K562 (cell line): ENCODE measurements around the gene TDRD12. TPM values are rescaled to one million over a fixed set of nuclear protein-coding genes. Genes with fewer than 3 reads are reported as not detected.

ENCODE experiments used
- ATAC-seq: fragments of 200-7000 bp; cut with Tn5 transposase; 3 replicates; pipeline ENCODE4 v1.9.1; 2020; ENCODE audit warnings: moderate library complexity
- BruUV-seq: library from RNA; stranded (reverse); fragments of 400-500 nt; replicated peaks from 2 replicates; lab custom pipeline; 2021; lab: Mats Ljungman, UMichigan
- CTCF ChIA-PET: fragments of 300-600 bp; formaldehyde crosslinking; extraction: SDS; loops from one replicate; lab custom pipeline; 2021; ENCODE audit warnings: low intra/inter-chr PET ratio; lab: Yijun Ruan, JAX
- POLR2A ChIA-PET: fragments of 300-600, 350-650 bp; sonication (Branson Sonifier 250); formaldehyde crosslinking; extraction: SDS; loops from one replicate; lab custom pipeline; 2021; ENCODE audit warnings: antibody characterized with exemption, inconsistent platforms; lab: Yijun Ruan, JAX
- DNase-seq, 4 experiments: peaks; one replicate each; pipeline versions ENCODE4 v3.0.0 to v3.0.0-alpha.2; 2011 to 2018; ENCODE audit warnings: low spot score in 3 of 4, mixed read lengths in 3 of 4; ENCODE audit errors: extremely low read depth in 1 of 4
- FAIRE-seq: peaks from 2 replicates; lab custom pipeline; 2011; peaks lifted over from hg19 to GRCh38; lab: Jason Lieb, UNC
- H2AFZ ChIP-seq: 2 replicates; pipeline ENCODE4 v1.6.0; 2011; ENCODE audit warnings: low read depth, low read length, control low read depth, inconsistent platforms
- H3K27ac ChIP-seq: fragments of 200-600 bp; 3 replicates; pipeline ENCODE4 v1.8.0; 2011; ENCODE audit warnings: low read depth, mild to moderate bottlenecking, control low read depth, inconsistent platforms, low read length, moderate library complexity, mixed read lengths; ENCODE audit errors: extremely low read depth
- H3K27me3 ChIP-seq, 2 experiments: fragments of 300-600 bp in 1 of 2; 2 replicates in 1 of 2; 3 replicates in 1 of 2; pipeline versions ENCODE4 v1.6.0 to v1.8.0; 2011; ENCODE audit warnings: inconsistent platforms in 2 of 2, low read length in 2 of 2, mild to moderate bottlenecking in 1 of 2, mixed read lengths in 1 of 2, moderate library complexity in 1 of 2; ENCODE audit not compliant: control insufficient read depth in 2 of 2, insufficient read depth in 2 of 2
- H3K36me3 ChIP-seq: fragments of 300-600 bp; 3 replicates; pipeline ENCODE4 v1.8.0; 2011; ENCODE audit warnings: mild to moderate bottlenecking, low read length, inconsistent platforms; ENCODE audit not compliant: control insufficient read depth, insufficient read depth
- H3K4me1 ChIP-seq, 2 experiments: fragments of 200-600 bp in 1 of 2; replicated peaks in 1 of 2; 2 replicates in 1 of 2; 3 replicates in 1 of 2; pipeline versions ENCODE4 v1.5.1 to v1.8.0; 2011; ENCODE audit warnings: inconsistent platforms in 2 of 2, low read length in 2 of 2, mild to moderate bottlenecking in 1 of 2, mixed read lengths in 1 of 2, moderate library complexity in 1 of 2; ENCODE audit not compliant: control insufficient read depth in 2 of 2, insufficient read depth in 2 of 2
- H3K4me2 ChIP-seq: 2 replicates; pipeline ENCODE4 v1.6.1; 2011; ENCODE audit warnings: low read length, control low read depth, inconsistent platforms, mixed read lengths; ENCODE audit not compliant: insufficient read depth
- H3K4me3 ChIP-seq: fragments of 200-600 bp; sonication (generic), shearing (Covaris generic); 2 replicates; pipeline ENCODE4 v1.5.1; 2016; ENCODE audit warnings: control low read depth, inconsistent platforms
- H3K79me2 ChIP-seq: fragments of 200-600 bp; 3 replicates; pipeline ENCODE4 v1.8.0; 2011; ENCODE audit warnings: low read length, inconsistent platforms; ENCODE audit not compliant: control insufficient read depth, insufficient read depth
- H3K9ac ChIP-seq, 2 experiments: 2 replicates each; pipeline versions ENCODE4 v1.6.0 to v1.6.1; 2011; ENCODE audit warnings: low read depth in 2 of 2, low read length in 2 of 2, control low read depth in 1 of 2, inconsistent platforms in 1 of 2, mild to moderate bottlenecking in 1 of 2, mixed read lengths in 1 of 2; ENCODE audit not compliant: insufficient read depth in 1 of 2
- H3K9me1 ChIP-seq: one replicate; pipeline ENCODE4 v1.6.0; 2011; ENCODE audit warnings: inconsistent platforms, mild to moderate bottlenecking, low read length, moderate library complexity; ENCODE audit not compliant: control insufficient read depth, insufficient read depth
- H3K9me3 ChIP-seq: replicated peaks from 2 replicates; pipeline ENCODE4 v1.5.1; 2011; ENCODE audit warnings: low read depth, low read length, inconsistent platforms; ENCODE audit not compliant: control insufficient read depth, insufficient read depth
- H4K20me1 ChIP-seq: replicated peaks from 2 replicates; pipeline ENCODE4 v1.6.1; 2011; ENCODE audit warnings: low read length, inconsistent platforms, mixed read lengths; ENCODE audit not compliant: control insufficient read depth, insufficient read depth
- CBX5 ChIP-seq: IDR thresholded peaks from 2 replicates; pipeline ENCODE4 v1.6.1; 2014; ENCODE audit warnings: low read depth, borderline replicate concordance
- ETS2 ChIP-seq: IDR thresholded peaks from 2 replicates; pipeline ENCODE4 v1.6.1; 2016; ENCODE audit warnings: borderline replicate concordance, missing genetic modification characterization, mild to moderate bottlenecking, moderate library complexity, missing compliant biosample characterization; ENCODE audit not compliant: poor library complexity, severe bottlenecking
- ETV5 ChIP-seq: sonication (generic); formaldehyde crosslinking; IDR thresholded peaks from 2 replicates; pipeline ENCODE4 v1.4.0; 2020; ENCODE audit warnings: low read depth, mild to moderate bottlenecking, missing genetic modification reagents
- ETV6 ChIP-seq, 3 experiments: fragments of 150-350 bp in 1 of 3; sonication (generic) in 1 of 3; formaldehyde crosslinking in 1 of 3; IDR thresholded peaks; 2 replicates each; pipeline versions ENCODE4 v1.6.1 to v1.8.0; 2014 to 2022; ENCODE audit warnings: borderline replicate concordance in 2 of 3, low read depth in 2 of 3, antibody characterized with exemption in 1 of 3, low read length in 1 of 3, mild to moderate bottlenecking in 1 of 3, missing genetic modification reagents in 1 of 3
- HNRNPL ChIP-seq: fragments of 200-400 bp; formaldehyde crosslinking; IDR thresholded peaks from 2 replicates; pipeline ENCODE4 v1.6.1; 2017; ENCODE audit warnings: low read depth, mild to moderate bottlenecking, low read length
- MXD1 ChIP-seq: fragments of 250-450 bp; sonication (Bioruptor Pico); IDR thresholded peaks from 2 replicates; pipeline ENCODE4 v1.8.0; 2021; ENCODE audit warnings: borderline replicate concordance, mild to moderate bottlenecking, moderate library complexity; ENCODE audit not compliant: poor library complexity, severe bottlenecking
- MYC ChIP-seq, 2 experiments: fragments of 250-450 bp in 1 of 2; sonication (Bioruptor Pico) in 1 of 2; IDR thresholded peaks; 2 replicates each; pipeline versions ENCODE4 v1.5.1 to v1.6.1; 2012 to 2021; ENCODE audit warnings: low read depth in 2 of 2, borderline replicate concordance in 1 of 2, improper control_type of control experiment in 1 of 2, low read length in 1 of 2, mild to moderate bottlenecking in 1 of 2, moderate library complexity in 1 of 2
- PURB ChIP-seq: sonication (generic); formaldehyde crosslinking; IDR thresholded peaks from 2 replicates; pipeline ENCODE4 v1.9.0; 2021; ENCODE audit warnings: low read depth, mild to moderate bottlenecking, missing genetic modification reagents
- TEAD1 ChIP-seq, 2 experiments: fragments of 450-650 bp in 1 of 2; sonication (generic) in 1 of 2; formaldehyde crosslinking; IDR thresholded peaks; 2 replicates each; pipeline versions ENCODE4 v1.4.0 to v1.8.0; 2020 to 2022; ENCODE audit warnings: mild to moderate bottlenecking in 2 of 2, missing genetic modification reagents in 1 of 2
- YBX1 ChIP-seq: fragments of 450-650 bp; IDR thresholded peaks from 2 replicates; pipeline ENCODE4 v1.7.1; 2016; ENCODE audit warnings: mild to moderate bottlenecking
- ZNF584 ChIP-seq: fragments of 200-800 bp; sonication (Bioruptor generic); IDR thresholded peaks from 2 replicates; pipeline ENCODE4 v1.6.1; 2016; ENCODE audit warnings: low read depth, mild to moderate bottlenecking, missing genetic modification characterization, missing compliant biosample characterization
- ZNF668 ChIP-seq: fragments of 250-450 bp; sonication (Bioruptor Pico); IDR thresholded peaks from 2 replicates; pipeline ENCODE4 v1.8.0; 2022; ENCODE audit warnings: mild to moderate bottlenecking, inconsistent platforms
- ZNF785 ChIP-seq: fragments of 250-450 bp; sonication (Bioruptor Pico); IDR thresholded peaks from 2 replicates; pipeline ENCODE4 v1.4.0; 2020; ENCODE audit warnings: mild to moderate bottlenecking
- whole genome bisulfite sequencing: fragments of 100-300 bp; shearing (Covaris generic); methylation state at CpG from one replicate; pipeline ENCODE4 v1.1.6; 2016; ENCODE audit warnings: low coverage, mixed read lengths; ENCODE audit not compliant: insufficient coverage; ENCODE audit errors: missing lambda C conversion rate; 5-methylcytosine and 5-hydroxymethylcytosine counted together
- in situ Hi-C: fragments of 300-500 bp; cut with MboI; formaldehyde crosslinking; loops from 4 replicates; pipeline ENCODE4 v1.15.0; 2018; ENCODE audit warnings: inconsistent platforms, mixed read lengths
- intact Hi-C: fragments of 100-400 bp; cut with micrococcal nuclease; formaldehyde crosslinking; loops from 2 replicates; pipeline ENCODE4 v1.14.2; 2022
- polyA plus RNA-seq, 8 experiments: library from polyadenylated mRNA; depleted of rRNA in 4 of 8; stranded (reverse) in 5 of 8; unstranded in 3 of 8; fragments of >200 nt; fragmentation: Nextera tagmentation in 2 of 8; fragmentation: Illumina TruSeq in 1 of 8; extraction: Ambion mirVana in 2 of 8; extraction: Trizol in 1 of 8; gene quantifications; 2 replicates each; pipeline versions ENCODE4 v1.2.1 to v1.2.3, GENCODE V29; 2011 to 2014; ENCODE audit warnings: inconsistent platforms in 1 of 8, missing spikeins in 1 of 8
- total RNA-seq, 7 experiments: library from RNA; depleted of rRNA in 6 of 7; stranded (reverse); fragments of >200 nt in 6 of 7; fragmentation: Illumina TruSeq in 2 of 7; extraction: Trizol in 2 of 7; gene quantifications; 2 replicates each; pipeline versions ENCODE4 v1.2.1 to v1.2.3, GENCODE V29; 2011 to 2021; ENCODE audit warnings: low replicate concordance in 1 of 7
- TF ChIP-seq, protein P1 (sequence below): fragments of 250-450 bp; sonication (Bioruptor Pico); IDR thresholded peaks from 2 replicates; pipeline ENCODE4 v1.5.0; 2020; ENCODE audit warnings: mild to moderate bottlenecking, borderline replicate concordance
- TF ChIP-seq, protein P2 (sequence below): fragments of 250-450 bp; sonication (Bioruptor Pico); IDR thresholded peaks from 2 replicates; pipeline ENCODE4 v1.5.0; 2021; ENCODE audit warnings: mild to moderate bottlenecking, moderate library complexity

TDRD12 gene
- total and polyA plus RNA-seq, 9 of the 15 experiments (the other 6 are each of a cell fraction or from before 2014, with no cell fraction given): 0.03 TPM; not detected in 8

DNA sequence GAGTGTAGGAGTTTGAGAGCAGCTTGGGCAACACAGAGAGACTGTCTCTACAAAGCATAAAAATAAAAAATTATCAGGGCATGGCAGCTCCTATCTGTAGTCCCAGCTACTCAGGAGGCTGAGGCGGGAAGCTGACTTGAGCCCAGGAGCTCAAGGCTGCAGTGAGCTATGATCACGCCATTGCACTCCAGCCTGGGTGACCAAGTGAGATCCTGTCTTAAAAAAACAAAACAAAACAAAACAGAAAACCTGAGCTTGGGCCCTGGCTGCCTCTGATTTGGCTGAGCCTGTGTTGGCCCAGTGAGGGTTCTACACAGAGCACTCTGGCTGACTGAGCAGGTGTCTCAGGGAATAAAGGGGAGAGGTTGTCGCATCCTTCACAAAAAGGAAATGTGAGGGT is 142.0 kb downstream of the TDRD12 start:
- H3K9me1 ChIP-seq: no peaks in the 10 kb centered on the region
- BruUV-seq: no TSS peak
- H3K79me2 ChIP-seq: no peaks in the 10 kb centered on the region
- WGBS: 0% methylated on average over 3 of the region's 3 CpGs
- intact Hi-C loops (no loop called here), in situ Hi-C loops (no loop called here)
- no peak overlapping the region for H3K4me3 ChIP-seq
- H3K4me1 ChIP-seq: peaks cover 0 to 16% of the 10 kb centered on the region in 2 experiments; a peak in 1 of 5 replicates
- peaks cover 26 to 61% of the 10 kb centered on the region in 2 experiments; a peak in 4 of 5 replicates for H3K27me3 ChIP-seq
- no peaks in the 10 kb centered on the region for H4K20me1 ChIP-seq
- no peaks in the 10 kb centered on the region for H3K9me3 ChIP-seq
- ATAC-seq: peak; percentile 25; the same call in 1 of the 3 replicates
- no peak overlapping the region for H3K27ac ChIP-seq
- H2AFZ ChIP-seq: no peak overlapping the region
- no peak overlapping the region for H3K9ac ChIP-seq
- POLR2A ChIA-PET: no interaction called here
- CTCF ChIA-PET: no interaction called here
- H3K4me2 ChIP-seq: no peak overlapping the region
- TF ChIP-seq MXD1 (no peak), MYC (IDR thresholded peaks at IDR 0.05; ENCODE audit: low read depth, low read length) (no peak), MYC (CRISPR knock-in tag; IDR thresholded peaks at IDR 0.05; ENCODE audit: borderline replicate concordance, low read depth) (no peak), TEAD1 (CRISPR knock-in tag; IDR thresholded peaks at IDR 0.05) (no peak), ETV5 (CRISPR knock-in tag) (no peak), YBX1 (no peak), CBX5 (no peak), ZNF668 (CRISPR knock-in tag) (no peak), PURB (no peak), ZNF785 (no peak), ETS2 (tag) (no peak), ETV6 (IDR thresholded peaks at IDR 0.05; ENCODE audit: borderline replicate concordance in 1 of 2, low read depth in 2 of 2, low read length in 1 of 2) (no peak), ETV6 (CRISPR knock-in tag; IDR thresholded peaks at IDR 0.05; ENCODE audit: borderline replicate concordance) (no peak), HNRNPL (no peak), ZNF584 (CRISPR knock-in tag) (no peak)
- TF ChIP-seq, protein P1, sequence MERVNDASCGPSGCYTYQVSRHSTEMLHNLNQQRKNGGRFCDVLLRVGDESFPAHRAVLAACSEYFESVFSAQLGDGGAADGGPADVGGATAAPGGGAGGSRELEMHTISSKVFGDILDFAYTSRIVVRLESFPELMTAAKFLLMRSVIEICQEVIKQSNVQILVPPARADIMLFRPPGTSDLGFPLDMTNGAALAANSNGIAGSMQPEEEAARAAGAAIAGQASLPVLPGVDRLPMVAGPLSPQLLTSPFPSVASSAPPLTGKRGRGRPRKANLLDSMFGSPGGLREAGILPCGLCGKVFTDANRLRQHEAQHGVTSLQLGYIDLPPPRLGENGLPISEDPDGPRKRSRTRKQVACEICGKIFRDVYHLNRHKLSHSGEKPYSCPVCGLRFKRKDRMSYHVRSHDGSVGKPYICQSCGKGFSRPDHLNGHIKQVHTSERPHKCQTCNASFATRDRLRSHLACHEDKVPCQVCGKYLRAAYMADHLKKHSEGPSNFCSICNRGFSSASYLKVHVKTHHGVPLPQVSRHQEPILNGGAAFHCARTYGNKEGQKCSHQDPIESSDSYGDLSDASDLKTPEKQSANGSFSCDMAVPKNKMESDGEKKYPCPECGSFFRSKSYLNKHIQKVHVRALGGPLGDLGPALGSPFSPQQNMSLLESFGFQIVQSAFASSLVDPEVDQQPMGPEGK (CRISPR knock-in tag): no peak
- TF ChIP-seq, protein P2, sequence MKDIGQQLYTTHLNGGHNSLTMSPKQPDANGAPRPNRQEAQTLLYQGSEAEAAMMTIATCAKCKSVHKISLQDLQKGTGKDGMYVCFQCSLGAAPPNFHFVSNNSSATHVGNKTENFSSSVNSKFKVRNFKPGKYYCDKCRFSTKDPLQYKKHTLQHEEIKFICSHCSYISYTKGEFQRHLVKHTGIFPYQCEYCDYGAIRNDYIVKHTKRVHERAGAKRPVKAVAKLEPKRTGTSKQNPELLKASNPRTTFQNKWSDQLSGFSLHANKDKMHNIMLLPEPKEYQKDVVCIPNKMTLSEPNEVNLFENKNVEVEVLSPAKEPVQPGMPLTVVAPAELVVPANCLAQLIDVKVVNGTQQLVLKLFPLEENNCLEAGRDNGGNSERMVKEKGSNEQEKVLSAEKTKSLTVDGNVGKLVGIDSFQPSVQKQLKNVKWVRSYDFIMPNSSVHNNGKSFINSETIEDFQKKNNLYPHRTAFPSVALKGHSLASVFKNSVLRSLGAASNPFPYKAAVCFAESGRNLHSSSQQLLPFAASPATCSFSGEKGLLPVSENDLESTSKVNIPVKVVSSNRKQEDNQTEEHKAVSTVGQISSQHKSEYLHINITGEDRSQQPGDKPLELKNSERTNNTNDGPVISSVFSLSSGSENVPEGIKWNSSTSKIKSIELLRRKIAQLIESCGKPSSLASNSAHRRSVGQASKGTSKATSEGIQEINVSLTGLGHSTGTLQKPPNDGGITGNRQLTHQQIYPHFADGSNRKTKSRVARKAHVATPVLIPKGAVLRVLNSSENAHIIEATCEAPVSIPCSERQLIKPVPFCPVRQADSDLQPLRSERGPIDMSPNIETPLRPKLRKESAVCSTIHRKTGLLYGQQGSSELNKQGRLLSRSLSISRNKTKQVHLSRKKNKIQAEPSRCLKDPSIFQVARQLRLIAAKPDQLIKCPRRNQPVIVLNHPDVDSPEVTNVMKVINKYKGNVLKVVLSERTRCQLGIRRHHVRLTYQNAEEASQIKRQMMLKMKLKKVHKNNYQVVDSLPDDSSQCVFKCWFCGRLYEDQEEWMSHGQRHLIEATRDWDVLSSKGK (CRISPR knock-in tag): no peak
- TF ChIP-seq, all 486 proteins: peak for 0
- DNase-seq (no peak), FAIRE-seq (no peak)
- H3K36me3 ChIP-seq: no peaks in the 10 kb centered on the region
